GOT3 (cell line): ENCODE results near the gene CLCF1.
A peak's percentile ranks its signal among the peaks of the same experiment; 100 is the strongest.
"Not testable (repeated sequence)": the region's sequence is repeated elsewhere in the genome, so short reads cannot be mapped to it uniquely, and the experiment has no call there.

Source experiments
- DNase-seq: peaks from one replicate; lab custom pipeline; 2025; ENCODE audit warnings: mixed read lengths; lab: John Stamatoyannopoulos, UW

CLCF1 gene

GRCh38 chr11:67322049-67322448 lies 51.3 kb downstream of the CLCF1 start:
- no peak for DNase-seq

- no peak for DNase-seq
Observed at GRCh38 chr11:67321313-67321871, 52.0 kb downstream of the CLCF1 start.

DNA sequence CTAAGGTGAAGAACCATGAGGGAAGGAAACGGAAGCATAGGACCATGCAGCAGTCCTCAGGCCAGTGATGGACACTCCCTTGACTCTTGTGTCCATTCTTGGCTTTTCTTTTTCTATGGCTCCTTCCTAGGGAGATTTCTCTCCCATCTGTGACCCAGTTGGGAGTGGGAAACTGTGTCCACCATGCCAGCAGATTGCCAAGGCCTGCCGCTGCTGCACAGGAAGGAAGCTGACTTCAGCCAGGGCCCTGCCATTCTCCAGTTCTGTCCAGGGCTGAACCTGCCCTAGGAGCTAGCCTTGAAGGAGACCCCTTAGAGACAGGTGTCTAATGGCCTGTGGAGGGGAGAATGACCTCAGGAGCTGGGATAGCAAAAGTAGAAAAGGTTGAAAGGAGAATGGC lies 52.7 kb downstream of the CLCF1 start:
- no peak for DNase-seq

DNA sequence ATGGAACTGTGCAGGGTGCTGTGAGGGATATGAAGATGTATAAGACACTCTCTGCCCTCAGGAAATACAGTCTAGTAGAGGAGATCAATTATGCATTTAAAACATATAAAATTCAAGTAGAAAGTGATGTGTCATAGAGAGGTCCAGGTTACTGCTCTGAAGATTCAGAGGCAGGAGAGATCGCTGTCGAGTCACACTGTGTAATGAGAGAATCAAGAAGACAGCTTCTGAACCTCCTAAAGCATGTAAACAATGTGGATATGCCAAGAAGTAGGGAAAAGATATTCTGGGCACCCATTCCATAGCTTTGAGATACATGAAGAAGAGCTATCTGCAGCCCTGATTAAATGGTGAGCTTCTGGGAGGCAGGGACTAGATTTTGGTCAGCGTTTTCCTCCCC lies 53.4 kb downstream of the CLCF1 start:
- no peak for DNase-seq

DNA sequence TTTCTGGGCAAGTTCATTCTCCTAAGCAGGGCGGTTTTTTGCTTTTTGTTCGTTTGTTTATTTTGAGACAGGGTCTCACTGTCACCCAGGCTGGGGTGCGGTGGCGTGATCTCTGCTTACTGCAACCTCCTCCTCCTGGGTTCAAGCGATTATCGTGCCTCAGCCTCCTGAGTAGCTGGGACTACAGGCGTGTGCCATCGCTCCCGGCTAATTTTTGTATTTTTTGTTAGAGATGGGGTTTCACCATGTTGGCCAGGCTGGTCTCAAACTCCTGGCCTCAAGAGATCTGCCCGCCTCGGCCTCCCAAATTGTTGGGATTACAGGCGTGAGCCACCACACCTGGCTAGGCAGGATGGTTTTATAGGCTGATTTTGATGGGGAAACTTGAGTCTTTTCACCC lies 54.5 kb downstream of the CLCF1 start:
- DNase-seq: not testable (repeated sequence)

- no peak for DNase-seq
Observed at GRCh38 chr11:67317888-67318555, 55.4 kb downstream of the CLCF1 start.

- DNase-seq: peak; percentile 94
Observed at GRCh38 chr11:67317205-67317887, 56.1 kb downstream of the CLCF1 start.

DNA sequence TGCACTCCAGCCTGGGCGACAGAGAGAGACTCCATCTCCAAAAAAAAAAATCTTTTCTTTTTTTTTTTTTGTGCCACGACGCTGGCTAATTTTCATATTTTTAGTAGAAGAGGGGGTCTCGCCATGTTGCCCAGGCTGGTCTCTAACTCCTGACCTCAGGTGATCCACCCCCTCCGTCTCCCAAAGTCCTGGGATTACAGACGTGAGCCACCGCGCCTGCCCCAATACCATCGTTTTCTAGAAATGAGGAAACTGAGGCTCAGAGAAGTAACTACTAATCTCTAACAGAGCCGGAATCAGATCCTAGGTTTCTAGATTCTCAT lies 56.6 kb downstream of the CLCF1 start:
- no peak for DNase-seq

DNA sequence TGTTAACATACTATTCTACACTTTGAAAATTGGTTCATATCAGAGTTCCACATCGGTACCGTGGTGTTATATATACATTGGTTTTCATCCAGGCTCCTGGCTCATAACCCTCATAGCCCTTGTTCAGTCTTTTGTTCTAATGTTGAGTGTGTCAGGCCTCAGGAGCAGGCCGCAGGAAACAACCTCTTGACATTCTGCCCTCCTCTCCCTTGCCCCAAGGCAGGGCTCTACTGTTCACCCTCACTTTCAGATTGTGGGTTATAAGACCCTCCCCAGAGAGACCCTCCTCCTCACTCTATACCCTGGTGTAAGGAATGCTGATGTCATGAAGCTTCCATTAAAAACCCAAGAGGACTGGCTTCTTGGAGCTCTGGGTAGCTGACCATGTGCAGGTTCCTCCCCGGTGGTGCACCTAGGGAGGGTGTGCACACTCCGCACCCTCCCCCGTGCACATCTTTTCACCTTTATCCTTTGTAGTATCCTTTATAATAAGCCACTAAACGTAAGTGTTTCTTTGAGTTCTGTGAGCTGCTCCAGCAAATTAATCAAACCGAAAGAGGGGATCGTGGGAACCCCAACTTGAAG lies 58.0 kb downstream of the CLCF1 start:
- no peak for DNase-seq

GRCh38 chr11:67314218-67314617 lies 59.2 kb downstream of the CLCF1 start:
- DNase-seq: no peak
